Liver (tissue), 9 donors: Measurements from ENCODE around the gene ALDH1B1. TPM values are rescaled to one million over a fixed set of nuclear protein-coding genes. Genes with fewer than 3 reads are reported as not detected.

Experiments used
- DNase-seq: peaks from one replicate; pipeline ENCODE4 v3.0.0-alpha.2; 2017; ENCODE audit warnings: low spot score
- H3K27ac ChIP-seq, 2 donors: one replicate each; pipeline ENCODE4 v1.7.0; 2013; ENCODE audit warnings: inconsistent platforms in 2 of 2, low read length in 2 of 2, control low read depth in 1 of 2, low read depth in 1 of 2, mild to moderate bottlenecking in 1 of 2
- H3K27me3 ChIP-seq, 4 donors: one replicate each; pipeline versions ENCODE4 v1.6.1 to v1.7.0; 2013; ENCODE audit warnings: low read length in 3 of 4, inconsistent platforms in 1 of 4, mild to moderate bottlenecking in 1 of 4, moderate library complexity in 1 of 4; ENCODE audit not compliant: control insufficient read depth in 4 of 4, insufficient read depth in 4 of 4
- H3K36me3 ChIP-seq, 4 donors: one replicate each; pipeline versions ENCODE4 v1.6.1 to v1.7.0; 2013; ENCODE audit warnings: low read length in 3 of 4, mild to moderate bottlenecking in 3 of 4, low read depth in 1 of 4, moderate library complexity in 1 of 4; ENCODE audit not compliant: control insufficient read depth in 4 of 4, insufficient read depth in 3 of 4
- H3K4me1 ChIP-seq, 4 donors: one replicate each; pipeline versions ENCODE4 v1.6.1 to v1.7.0; 2013; ENCODE audit warnings: low read length in 3 of 4, mild to moderate bottlenecking in 3 of 4, moderate library complexity in 1 of 4; ENCODE audit not compliant: control insufficient read depth in 4 of 4, insufficient read depth in 4 of 4
- H3K4me3 ChIP-seq, 3 donors: one replicate each; pipeline versions ENCODE4 v1.6.1 to v1.7.0; 2013; ENCODE audit warnings: low read length in 3 of 3, control low read depth in 1 of 3, low read depth in 1 of 3, mild to moderate bottlenecking in 1 of 3
- H3K9ac ChIP-seq, 2 donors: one replicate each; pipeline ENCODE4 v1.7.0; 2013; ENCODE audit warnings: low read length in 2 of 2, mild to moderate bottlenecking in 2 of 2, moderate library complexity in 2 of 2, control low read depth in 1 of 2, low read depth in 1 of 2
- H3K9me3 ChIP-seq, 4 donors: one replicate each; pipeline versions ENCODE4 v1.6.1 to v1.7.0; 2013; ENCODE audit warnings: low read length in 3 of 4; ENCODE audit not compliant: control insufficient read depth in 4 of 4
- FOXA1 ChIP-seq: IDR thresholded peaks from 2 replicates; pipeline ENCODE4 v1.6.1; 2016; ENCODE audit warnings: antibody characterized with exemption
- FOXA2 ChIP-seq: IDR thresholded peaks from 2 replicates; pipeline ENCODE4 v1.6.1; 2016; ENCODE audit warnings: antibody characterized with exemption
- GABPA ChIP-seq, 2 donors: IDR thresholded peaks in 1 of 2; conservative IDR thresholded peaks in 1 of 2; 2 replicates each; pipeline ENCODE4 v1.6.1; 2016; ENCODE audit warnings: antibody characterized with exemption in 2 of 2, mild to moderate bottlenecking in 1 of 2, moderate library complexity in 1 of 2
- HNF4A ChIP-seq, 2 donors: conservative IDR thresholded peaks; 2 replicates each; pipeline ENCODE4 v1.6.1; 2016; ENCODE audit warnings: antibody characterized with exemption in 2 of 2, mild to moderate bottlenecking in 2 of 2
- HNF4G ChIP-seq: IDR thresholded peaks from 2 replicates; pipeline ENCODE4 v1.6.1; 2016; ENCODE audit warnings: antibody characterized with exemption
- JUND ChIP-seq, 2 donors: IDR thresholded peaks; 2 replicates each; pipeline ENCODE4 v1.6.1; 2016; ENCODE audit warnings: antibody characterized with exemption in 2 of 2
- NR2F2 ChIP-seq: IDR thresholded peaks from 2 replicates; pipeline ENCODE4 v1.6.1; 2016; ENCODE audit warnings: antibody characterized with exemption
- RAD21 ChIP-seq, 2 donors: IDR thresholded peaks; 2 replicates each; pipeline ENCODE4 v1.6.1; 2016; ENCODE audit warnings: antibody characterized with exemption in 2 of 2, mild to moderate bottlenecking in 2 of 2
- RXRA ChIP-seq, 2 donors: IDR thresholded peaks; 2 replicates each; pipeline ENCODE4 v1.6.1; 2017 to 2018; ENCODE audit warnings: antibody characterized with exemption in 2 of 2, mild to moderate bottlenecking in 1 of 2
- SP1 ChIP-seq: IDR thresholded peaks from 2 replicates; pipeline ENCODE4 v1.6.1; 2018; ENCODE audit warnings: antibody characterized with exemption, mild to moderate bottlenecking
- YY1 ChIP-seq: IDR thresholded peaks from 2 replicates; pipeline ENCODE4 v1.6.1; 2016; ENCODE audit warnings: antibody characterized with exemption, mild to moderate bottlenecking
- WGBS: extraction: QIAGEN DNeasy Blood & Tissue Kit; methylation state at CpG from one replicate; pipeline ENCODE4 v1.1.7; 2013; 5-methylcytosine and 5-hydroxymethylcytosine counted together
- polyA plus RNA-seq, 2 donors: library from polyadenylated mRNA; stranded (reverse) in 1 of 2; unstranded in 1 of 2; fragments of 200-250 nt in 1 of 2; fragments of >200 nt in 1 of 2; fragmentation: Nextera tagmentation in 1 of 2; extraction: Ambion mirVana in 1 of 2; gene quantifications; one replicate each; pipeline versions ENCODE4 v1.2.1 to v1.2.3, GENCODE V29; 2013 to 2015
- total RNA-seq, 2 donors: library from RNA; depleted of rRNA; stranded (reverse); fragments of >200 nt; gene quantifications; one replicate each; pipeline ENCODE4 v1.2.3, GENCODE V29; 2014
- TF ChIP-seq, protein P1 (sequence below): IDR thresholded peaks from 2 replicates; pipeline ENCODE4 v1.6.1; 2016; ENCODE audit warnings: antibody characterized with exemption
- TF ChIP-seq, protein P2 (sequence below): IDR thresholded peaks from 2 replicates; pipeline ENCODE4 v1.6.1; 2016; ENCODE audit warnings: antibody characterized with exemption, mild to moderate bottlenecking
- TF ChIP-seq, protein P3 (sequence below): IDR thresholded peaks from 2 replicates; pipeline ENCODE4 v1.6.1; 2016; ENCODE audit warnings: antibody characterized with exemption
- TF ChIP-seq, protein P4 (sequence below): fragments of 150-350 bp; IDR thresholded peaks from 2 replicates; pipeline ENCODE4 v1.5.1; 2017; ENCODE audit warnings: improper control_type of control experiment, low read depth, low read length; ENCODE audit not compliant: missing input control
- donor health status: healthy.
- donor health status: healthy.
- donor health status: healthy.
- donor health status: healthy.
- donor health status: healthy.

The ALDH1B1 gene
- total and polyA plus RNA-seq, 4 donors, result 18.9 to 73.9 (median 52.6) TPM

DNA sequence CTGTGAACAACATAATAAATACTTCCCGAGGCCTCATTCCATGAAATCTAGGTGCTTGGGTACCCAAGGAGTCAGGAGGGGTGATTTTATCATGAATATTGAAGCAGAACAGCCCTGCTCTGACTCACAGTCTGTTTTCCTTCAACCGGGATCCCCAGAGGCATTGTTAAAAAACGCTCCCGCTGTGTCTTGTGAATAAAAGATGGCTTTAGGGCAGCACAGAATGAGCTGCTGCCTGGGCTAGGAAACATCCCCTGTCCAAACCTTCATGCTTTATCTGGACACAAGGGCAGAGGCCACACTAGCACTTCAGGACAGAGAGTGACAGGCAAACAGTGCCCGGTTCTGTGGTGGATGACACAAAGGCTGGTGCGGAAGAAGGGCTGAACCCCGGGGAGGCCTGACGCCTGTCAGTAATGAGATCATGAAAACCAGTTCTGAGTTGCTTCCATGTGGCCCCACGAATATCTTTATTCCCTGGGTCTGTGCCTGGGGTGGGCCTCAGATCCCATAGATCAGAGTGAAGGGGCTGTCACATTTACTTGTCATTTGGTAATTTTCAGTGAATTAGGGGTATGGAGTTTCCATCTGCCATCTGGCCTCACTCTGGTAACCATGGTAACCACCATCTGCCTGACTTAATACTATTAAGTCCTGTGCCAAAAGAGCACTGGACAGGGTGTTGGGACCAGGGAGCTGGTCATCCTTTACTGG, 29.2 kb downstream of the ALDH1B1 start:
- H3K36me3 ChIP-seq, result no peaks in the 10 kb centered on the region
- TF ChIP-seq FOXA2 (no peak), YY1 (no peak)
- 75% methylated on average over 9 of the region's 9 CpGs for WGBS
- H3K27me3 ChIP-seq, result no peaks in the 10 kb centered on the region
- no peaks in the 10 kb centered on the region for H3K9me3 ChIP-seq
- no peak overlapping the region for H3K4me3 ChIP-seq
- no peak for DNase-seq
- no peak overlapping the region for H3K9ac ChIP-seq
- H3K27ac ChIP-seq, result no peak overlapping the region
- peaks cover 3 to 12% (median 5%) of the 10 kb centered on the region in 4 donors for H3K4me1 ChIP-seq

DNA sequence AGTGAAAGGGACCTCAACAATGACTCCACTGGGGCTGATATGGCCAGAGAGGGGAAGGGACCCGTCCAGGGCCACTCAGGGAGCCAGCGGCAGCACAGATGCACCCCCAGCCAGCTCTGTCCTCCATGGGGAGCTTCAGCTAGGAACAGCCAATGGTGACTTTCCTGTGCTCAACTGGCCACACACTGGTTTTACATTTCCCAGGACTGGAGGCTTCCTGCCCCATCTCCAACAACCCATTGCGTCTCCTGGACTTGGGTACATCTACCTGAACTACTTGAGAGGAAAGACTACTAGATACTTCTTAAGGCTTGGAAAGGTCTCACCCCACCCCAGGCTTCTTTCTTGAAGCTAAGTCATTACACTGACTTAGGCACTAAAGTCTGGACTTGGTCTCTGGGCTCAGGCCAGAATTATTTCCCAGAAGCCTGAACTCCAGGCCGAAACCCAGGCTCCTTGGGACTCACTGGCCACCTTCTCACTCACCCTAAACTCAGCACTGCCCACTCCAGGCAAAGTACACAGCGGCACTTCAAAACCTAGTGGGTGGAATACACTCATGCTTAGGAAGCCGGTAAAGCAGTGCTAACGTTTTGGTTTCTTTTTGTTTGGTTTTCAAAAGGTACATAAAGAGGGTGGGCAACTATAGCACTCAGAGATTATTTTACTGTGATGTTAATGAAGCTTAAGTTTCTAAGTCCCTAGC, 30.2 kb downstream of the ALDH1B1 start:
- DNase-seq, result no peak
- no peaks in the 10 kb centered on the region for H3K9me3 ChIP-seq
- 78% methylated on average over 7 of the region's 7 CpGs for WGBS
- H3K4me3 ChIP-seq, result no peak overlapping the region
- peaks cover 3 to 12% (median 5%) of the 10 kb centered on the region in 4 donors for H3K4me1 ChIP-seq
- TF ChIP-seq, protein P1, sequence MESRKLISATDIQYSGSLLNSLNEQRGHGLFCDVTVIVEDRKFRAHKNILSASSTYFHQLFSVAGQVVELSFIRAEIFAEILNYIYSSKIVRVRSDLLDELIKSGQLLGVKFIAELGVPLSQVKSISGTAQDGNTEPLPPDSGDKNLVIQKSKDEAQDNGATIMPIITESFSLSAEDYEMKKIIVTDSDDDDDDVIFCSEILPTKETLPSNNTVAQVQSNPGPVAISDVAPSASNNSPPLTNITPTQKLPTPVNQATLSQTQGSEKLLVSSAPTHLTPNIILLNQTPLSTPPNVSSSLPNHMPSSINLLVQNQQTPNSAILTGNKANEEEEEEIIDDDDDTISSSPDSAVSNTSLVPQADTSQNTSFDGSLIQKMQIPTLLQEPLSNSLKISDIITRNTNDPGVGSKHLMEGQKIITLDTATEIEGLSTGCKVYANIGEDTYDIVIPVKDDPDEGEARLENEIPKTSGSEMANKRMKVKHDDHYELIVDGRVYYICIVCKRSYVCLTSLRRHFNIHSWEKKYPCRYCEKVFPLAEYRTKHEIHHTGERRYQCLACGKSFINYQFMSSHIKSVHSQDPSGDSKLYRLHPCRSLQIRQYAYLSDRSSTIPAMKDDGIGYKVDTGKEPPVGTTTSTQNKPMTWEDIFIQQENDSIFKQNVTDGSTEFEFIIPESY, result no peak
- TF ChIP-seq YY1 (no peak), NR2F2 (no peak), HNF4A (conservative IDR thresholded peaks at IDR 0.05) (no peak), FOXA2 (no peak), RAD21 (IDR thresholded peaks at IDR 0.05) (no peak), JUND (IDR thresholded peaks at IDR 0.05) (no peak), GABPA (IDR thresholded peaks at IDR 0.05 in 1 of 2, conservative IDR thresholded peaks at IDR 0.05 in 1 of 2) (no peak), SP1 (no peak), RXRA (IDR thresholded peaks at IDR 0.05) (no peak), FOXA1 (no peak), HNF4G (no peak)
- TF ChIP-seq, protein P2, sequence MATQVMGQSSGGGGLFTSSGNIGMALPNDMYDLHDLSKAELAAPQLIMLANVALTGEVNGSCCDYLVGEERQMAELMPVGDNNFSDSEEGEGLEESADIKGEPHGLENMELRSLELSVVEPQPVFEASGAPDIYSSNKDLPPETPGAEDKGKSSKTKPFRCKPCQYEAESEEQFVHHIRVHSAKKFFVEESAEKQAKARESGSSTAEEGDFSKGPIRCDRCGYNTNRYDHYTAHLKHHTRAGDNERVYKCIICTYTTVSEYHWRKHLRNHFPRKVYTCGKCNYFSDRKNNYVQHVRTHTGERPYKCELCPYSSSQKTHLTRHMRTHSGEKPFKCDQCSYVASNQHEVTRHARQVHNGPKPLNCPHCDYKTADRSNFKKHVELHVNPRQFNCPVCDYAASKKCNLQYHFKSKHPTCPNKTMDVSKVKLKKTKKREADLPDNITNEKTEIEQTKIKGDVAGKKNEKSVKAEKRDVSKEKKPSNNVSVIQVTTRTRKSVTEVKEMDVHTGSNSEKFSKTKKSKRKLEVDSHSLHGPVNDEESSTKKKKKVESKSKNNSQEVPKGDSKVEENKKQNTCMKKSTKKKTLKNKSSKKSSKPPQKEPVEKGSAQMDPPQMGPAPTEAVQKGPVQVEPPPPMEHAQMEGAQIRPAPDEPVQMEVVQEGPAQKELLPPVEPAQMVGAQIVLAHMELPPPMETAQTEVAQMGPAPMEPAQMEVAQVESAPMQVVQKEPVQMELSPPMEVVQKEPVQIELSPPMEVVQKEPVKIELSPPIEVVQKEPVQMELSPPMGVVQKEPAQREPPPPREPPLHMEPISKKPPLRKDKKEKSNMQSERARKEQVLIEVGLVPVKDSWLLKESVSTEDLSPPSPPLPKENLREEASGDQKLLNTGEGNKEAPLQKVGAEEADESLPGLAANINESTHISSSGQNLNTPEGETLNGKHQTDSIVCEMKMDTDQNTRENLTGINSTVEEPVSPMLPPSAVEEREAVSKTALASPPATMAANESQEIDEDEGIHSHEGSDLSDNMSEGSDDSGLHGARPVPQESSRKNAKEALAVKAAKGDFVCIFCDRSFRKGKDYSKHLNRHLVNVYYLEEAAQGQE, result no peak
- TF ChIP-seq, protein P3, sequence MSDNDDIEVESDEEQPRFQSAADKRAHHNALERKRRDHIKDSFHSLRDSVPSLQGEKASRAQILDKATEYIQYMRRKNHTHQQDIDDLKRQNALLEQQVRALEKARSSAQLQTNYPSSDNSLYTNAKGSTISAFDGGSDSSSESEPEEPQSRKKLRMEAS, result no peak
- TF ChIP-seq, protein P4, sequence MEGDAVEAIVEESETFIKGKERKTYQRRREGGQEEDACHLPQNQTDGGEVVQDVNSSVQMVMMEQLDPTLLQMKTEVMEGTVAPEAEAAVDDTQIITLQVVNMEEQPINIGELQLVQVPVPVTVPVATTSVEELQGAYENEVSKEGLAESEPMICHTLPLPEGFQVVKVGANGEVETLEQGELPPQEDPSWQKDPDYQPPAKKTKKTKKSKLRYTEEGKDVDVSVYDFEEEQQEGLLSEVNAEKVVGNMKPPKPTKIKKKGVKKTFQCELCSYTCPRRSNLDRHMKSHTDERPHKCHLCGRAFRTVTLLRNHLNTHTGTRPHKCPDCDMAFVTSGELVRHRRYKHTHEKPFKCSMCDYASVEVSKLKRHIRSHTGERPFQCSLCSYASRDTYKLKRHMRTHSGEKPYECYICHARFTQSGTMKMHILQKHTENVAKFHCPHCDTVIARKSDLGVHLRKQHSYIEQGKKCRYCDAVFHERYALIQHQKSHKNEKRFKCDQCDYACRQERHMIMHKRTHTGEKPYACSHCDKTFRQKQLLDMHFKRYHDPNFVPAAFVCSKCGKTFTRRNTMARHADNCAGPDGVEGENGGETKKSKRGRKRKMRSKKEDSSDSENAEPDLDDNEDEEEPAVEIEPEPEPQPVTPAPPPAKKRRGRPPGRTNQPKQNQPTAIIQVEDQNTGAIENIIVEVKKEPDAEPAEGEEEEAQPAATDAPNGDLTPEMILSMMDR, result no peak
- H3K27ac ChIP-seq, result no peak overlapping the region
- no peaks in the 10 kb centered on the region for H3K27me3 ChIP-seq
- H3K36me3 ChIP-seq, result no peaks in the 10 kb centered on the region
- H3K9ac ChIP-seq, result no peak overlapping the region
